Vagina (tissue), 2 donors: ENCODE measurements around the gene MKI67. TPM values are rescaled to one million over a fixed set of nuclear protein-coding genes. Genes with fewer than 3 reads are reported as not detected.

ENCODE experiments used
- DNase-seq, 2 donors: peaks; one replicate each; pipeline ENCODE4 v3.0.0-alpha.2; 2017; ENCODE audit errors: extremely low spot score in 2 of 2
- H3K27ac ChIP-seq: fragments of 200-600 bp; sonication (generic); one replicate; pipeline ENCODE4 v1.5.1; 2019
- H3K27me3 ChIP-seq: fragments of 200-600 bp; sonication (generic); one replicate; pipeline ENCODE4 v1.5.1; 2019
- H3K36me3 ChIP-seq, 2 donors: fragments of 200-600 bp; sonication (generic); one replicate each; pipeline ENCODE4 v1.5.1; 2017 to 2019
- H3K4me1 ChIP-seq: fragments of 200-600 bp; sonication (generic); one replicate; pipeline ENCODE4 v1.5.1; 2019
- H3K4me3 ChIP-seq, 2 donors: fragments of 200-600 bp; sonication (generic); 1 replicate in 1 of 2; 2 replicates in 1 of 2; pipeline ENCODE4 v1.5.1; 2016 to 2019
- H3K9me3 ChIP-seq: fragments of 200-600 bp; sonication (generic); one replicate; pipeline ENCODE4 v1.5.1; 2019
- POLR2A ChIP-seq, 2 donors: fragments of 450-650 bp; IDR thresholded peaks; one replicate each; pipeline ENCODE4 v1.6.1; 2017; ENCODE audit warnings: antibody characterized with exemption in 2 of 2, mild to moderate bottlenecking in 2 of 2, moderate library complexity in 2 of 2
- POLR2AphosphoS5 ChIP-seq, 2 donors: sonication (generic); formaldehyde crosslinking; IDR thresholded peaks; one replicate each; pipeline ENCODE4 v1.9.0; 2017; ENCODE audit warnings: antibody characterized with exemption in 2 of 2, mild to moderate bottlenecking in 2 of 2, low read depth in 1 of 2; ENCODE audit not compliant: insufficient read depth in 1 of 2
- intact Hi-C: fragments of 100-400 bp; cut with DNase I; formaldehyde crosslinking; loops from one replicate; pipeline ENCODE4 v1.15.1; 2023
- total RNA-seq: library from RNA; depleted of rRNA; stranded (reverse); fragments of >200 nt; gene quantifications from one replicate; pipeline ENCODE4 v1.2.3, GENCODE V29; 2016
- TF ChIP-seq, protein P1 (sequence below), 3 experiments: fragments of 450-650 bp in 2 of 3; fragments of 200-600 bp in 1 of 3; sonication (generic) in 1 of 3; IDR thresholded peaks; one replicate each; pipeline ENCODE4 v1.5.1; 2017 to 2019; ENCODE audit warnings: antibody characterized with exemption in 3 of 3, mild to moderate bottlenecking in 2 of 3, moderate library complexity in 2 of 3

The MKI67 gene
- total RNA-seq, 1 donor from 2014 or later: 11.5 TPM

DNA sequence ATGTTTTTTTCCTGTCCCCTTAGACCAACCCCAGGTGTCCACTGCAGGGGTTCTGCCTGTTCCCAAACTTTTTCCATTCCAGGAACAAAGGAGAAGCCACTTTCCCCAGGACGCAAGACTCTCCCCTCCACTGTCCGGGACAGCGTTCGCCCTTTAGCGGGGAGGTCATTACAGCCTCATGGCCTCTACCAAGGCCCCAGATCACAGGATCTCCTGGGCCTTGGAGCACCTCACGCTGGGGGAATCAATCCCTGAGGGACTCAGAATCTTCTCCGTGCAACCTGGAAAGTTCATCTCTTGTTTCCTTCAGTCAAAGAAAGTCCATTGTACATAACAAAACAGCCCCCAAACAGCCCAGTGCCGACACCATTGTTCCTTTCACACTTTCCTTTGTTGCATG lies 41.2 kb downstream of the MKI67 start:
- intact Hi-C loops: no loop called here
- Histone ChIP-seq H3K4me1 (no peaks in the 10 kb centered on the region), H3K36me3 (no peaks in the 10 kb centered on the region), H3K27me3 (no peaks in the 10 kb centered on the region), H3K27ac (no peak overlapping the region), H3K4me3 (no peak overlapping the region), H3K9me3 (no peaks in the 10 kb centered on the region)
- no peak for TF ChIP-seq POLR2A (IDR thresholded peaks at IDR 0.05)
- TF ChIP-seq POLR2AphosphoS5 (IDR thresholded peaks at IDR 0.05; ENCODE audit: insufficient read depth in 1 of 2, low read depth in 1 of 2): no peak
- TF ChIP-seq, protein P1, sequence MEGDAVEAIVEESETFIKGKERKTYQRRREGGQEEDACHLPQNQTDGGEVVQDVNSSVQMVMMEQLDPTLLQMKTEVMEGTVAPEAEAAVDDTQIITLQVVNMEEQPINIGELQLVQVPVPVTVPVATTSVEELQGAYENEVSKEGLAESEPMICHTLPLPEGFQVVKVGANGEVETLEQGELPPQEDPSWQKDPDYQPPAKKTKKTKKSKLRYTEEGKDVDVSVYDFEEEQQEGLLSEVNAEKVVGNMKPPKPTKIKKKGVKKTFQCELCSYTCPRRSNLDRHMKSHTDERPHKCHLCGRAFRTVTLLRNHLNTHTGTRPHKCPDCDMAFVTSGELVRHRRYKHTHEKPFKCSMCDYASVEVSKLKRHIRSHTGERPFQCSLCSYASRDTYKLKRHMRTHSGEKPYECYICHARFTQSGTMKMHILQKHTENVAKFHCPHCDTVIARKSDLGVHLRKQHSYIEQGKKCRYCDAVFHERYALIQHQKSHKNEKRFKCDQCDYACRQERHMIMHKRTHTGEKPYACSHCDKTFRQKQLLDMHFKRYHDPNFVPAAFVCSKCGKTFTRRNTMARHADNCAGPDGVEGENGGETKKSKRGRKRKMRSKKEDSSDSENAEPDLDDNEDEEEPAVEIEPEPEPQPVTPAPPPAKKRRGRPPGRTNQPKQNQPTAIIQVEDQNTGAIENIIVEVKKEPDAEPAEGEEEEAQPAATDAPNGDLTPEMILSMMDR (IDR thresholded peaks at IDR 0.05): no peak
- no peak for DNase-seq

DNA sequence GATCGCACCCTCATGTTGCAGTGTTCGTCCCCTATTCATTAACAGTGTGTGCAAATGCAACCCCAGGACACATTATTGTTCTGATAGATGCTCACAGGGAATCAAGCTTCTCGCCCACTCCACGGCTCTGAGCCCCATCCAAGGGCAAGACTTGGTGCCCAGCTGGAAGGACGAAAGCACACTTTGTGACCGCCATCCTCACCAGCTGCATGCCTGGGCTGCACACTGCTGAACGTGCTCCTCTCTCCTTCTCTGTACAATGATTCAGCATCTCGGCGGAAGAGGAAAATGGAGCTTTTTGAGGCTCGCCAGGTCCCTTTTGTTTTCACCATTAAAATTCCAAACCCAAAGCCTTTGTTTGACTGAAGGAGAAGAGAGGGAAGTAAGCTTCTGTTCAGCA lies 41.9 kb downstream of the MKI67 start:
- TF ChIP-seq POLR2A (IDR thresholded peaks at IDR 0.05) (no peak), POLR2AphosphoS5 (IDR thresholded peaks at IDR 0.05; ENCODE audit: insufficient read depth in 1 of 2, low read depth in 1 of 2) (no peak)
- TF ChIP-seq, protein P1 (IDR thresholded peaks at IDR 0.05): no peak
- no peak for DNase-seq
- Histone ChIP-seq H3K36me3 (peaks cover 0 to 5% of the 10 kb centered on the region in 2 donors), H3K4me1 (no peaks in the 10 kb centered on the region), H3K4me3 (no peak overlapping the region), H3K9me3 (no peaks in the 10 kb centered on the region), H3K27me3 (no peaks in the 10 kb centered on the region), H3K27ac (no peak overlapping the region)
- intact Hi-C loops: no loop called here

DNA sequence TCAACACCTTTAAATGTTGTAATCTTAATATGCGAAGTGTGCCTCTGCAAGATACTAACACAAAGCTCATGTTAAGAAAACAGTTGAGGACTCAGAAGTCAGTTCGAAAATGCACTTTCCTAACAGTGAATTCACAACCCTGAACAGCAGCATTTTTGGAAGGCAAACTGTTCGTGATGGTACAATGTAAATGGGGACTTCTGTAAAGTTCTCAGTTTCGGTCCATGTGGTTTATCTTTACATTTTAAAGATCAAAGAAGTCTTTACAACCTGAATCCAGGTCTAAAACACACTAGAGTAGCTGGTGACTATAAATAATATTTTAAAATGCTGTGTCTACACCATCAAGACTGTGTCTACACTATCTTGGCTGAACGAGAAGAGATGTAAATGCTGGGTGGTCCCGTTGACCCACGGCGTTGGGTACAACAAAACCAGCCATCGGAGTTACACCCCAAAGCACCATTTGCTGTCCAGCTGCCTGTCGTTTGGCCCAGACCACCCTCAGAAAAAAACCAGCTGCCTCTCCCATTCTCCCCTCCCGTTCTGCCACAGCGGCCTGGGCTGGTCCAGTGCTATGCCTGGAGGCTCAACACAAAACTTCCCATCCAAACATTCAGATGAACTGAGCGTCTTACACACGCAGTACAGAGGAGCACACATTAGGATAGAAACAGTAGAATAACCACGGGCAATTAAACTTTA lies 42.9 kb downstream of the MKI67 start:
- intact Hi-C loops: no loop called here
- Histone ChIP-seq H3K36me3 (peaks cover 0 to 10% of the 10 kb centered on the region in 2 donors), H3K9me3 (no peaks in the 10 kb centered on the region)

DNA sequence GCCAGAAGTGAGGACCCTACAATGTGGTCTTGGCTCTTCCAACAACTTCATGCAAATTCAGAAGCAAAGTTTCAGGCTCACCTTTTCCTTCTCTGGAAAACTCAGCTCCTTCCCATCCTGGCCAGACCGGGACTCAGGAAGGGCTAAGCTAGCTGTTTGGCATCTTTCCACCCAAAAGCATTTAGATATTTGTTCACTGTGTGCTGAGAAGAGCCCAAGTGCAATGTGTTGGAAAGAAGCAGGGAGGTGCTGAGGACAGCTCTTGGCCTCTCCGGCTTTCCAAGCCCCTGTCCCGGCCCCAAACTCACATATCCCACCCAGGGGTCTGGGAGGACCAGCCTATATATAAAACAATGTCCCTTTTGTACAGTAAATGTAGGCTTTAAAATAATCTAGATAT lies 44.5 kb downstream of the MKI67 start:
- no peak for DNase-seq
- H3K36me3 ChIP-seq: peaks cover 0 to 10% of the 10 kb centered on the region in 2 donors
- H3K4me3 ChIP-seq: no peak overlapping the region
- no peaks in the 10 kb centered on the region for H3K4me1 ChIP-seq
- TF ChIP-seq, protein P1 (IDR thresholded peaks at IDR 0.05): no peak
- TF ChIP-seq POLR2A (IDR thresholded peaks at IDR 0.05): no peak
- no peak for TF ChIP-seq POLR2AphosphoS5 (IDR thresholded peaks at IDR 0.05; ENCODE audit: insufficient read depth in 1 of 2, low read depth in 1 of 2)
- H3K27ac ChIP-seq: no peak overlapping the region
- no peaks in the 10 kb centered on the region for H3K27me3 ChIP-seq
- intact Hi-C loops: no loop called here
- H3K9me3 ChIP-seq: no peaks in the 10 kb centered on the region

More for the DNA sequence above, 42.9 kb downstream of the MKI67 start:
- TF ChIP-seq POLR2A (IDR thresholded peaks at IDR 0.05) (no peak), POLR2AphosphoS5 (IDR thresholded peaks at IDR 0.05; ENCODE audit: insufficient read depth in 1 of 2, low read depth in 1 of 2) (no peak)
- TF ChIP-seq, protein P1 (IDR thresholded peaks at IDR 0.05): no peak
- Histone ChIP-seq H3K27me3 (no peaks in the 10 kb centered on the region), H3K4me1 (no peaks in the 10 kb centered on the region), H3K4me3 (no peak overlapping the region), H3K27ac (no peak overlapping the region)
- no peak for DNase-seq

DNA sequence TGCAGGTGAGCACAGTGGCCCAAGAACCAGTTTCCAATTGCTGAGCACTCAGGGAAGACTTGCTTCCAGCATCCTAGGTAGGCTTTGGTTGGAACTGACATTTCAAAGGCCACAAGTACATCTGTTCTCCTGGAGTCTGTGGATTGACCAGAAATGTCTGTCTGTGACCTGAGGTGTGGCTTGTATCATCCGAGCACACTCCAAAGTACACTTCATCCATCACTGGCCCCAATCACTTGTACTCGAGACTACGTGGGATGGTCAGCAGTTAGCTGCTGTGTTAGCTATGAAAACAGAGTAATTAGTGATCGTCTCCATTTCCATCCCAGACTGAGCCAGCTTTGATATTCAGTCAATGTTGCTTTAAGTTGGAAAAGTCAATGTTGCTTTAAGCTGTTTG lies 45.0 kb downstream of the MKI67 start:
- Histone ChIP-seq H3K4me3 (no peak overlapping the region), H3K9me3 (no peaks in the 10 kb centered on the region), H3K27ac (no peak overlapping the region), H3K27me3 (no peaks in the 10 kb centered on the region), H3K36me3 (peaks cover 0 to 10% of the 10 kb centered on the region in 2 donors), H3K4me1 (no peaks in the 10 kb centered on the region)
- no peak for DNase-seq
- TF ChIP-seq, protein P1 (IDR thresholded peaks at IDR 0.05): no peak
- no peak for TF ChIP-seq POLR2A (IDR thresholded peaks at IDR 0.05)
- TF ChIP-seq POLR2AphosphoS5 (IDR thresholded peaks at IDR 0.05; ENCODE audit: insufficient read depth in 1 of 2, low read depth in 1 of 2): no peak
- intact Hi-C loops: no loop called here
